NCI-H1930 (cell line): ENCODE data around the gene GLIS1.
"Not testable (repeated sequence)": the region's sequence is repeated elsewhere in the genome, so short reads cannot be mapped to it uniquely, and the experiment has no call there.

Experiments used
- DNase-seq, 2 experiments: peaks; one replicate each; lab custom pipeline; 2025; lab: John Stamatoyannopoulos, UW

GLIS1 gene

GRCh38 chr1:53561503-53562105, 177.4 kb downstream of the GLIS1 start:
- no peak for DNase-seq

- no peak for DNase-seq
Observed at GRCh38 chr1:53560581-53561502, 178.1 kb downstream of the GLIS1 start.

- DNase-seq, result no peak
Observed at GRCh38 chr1:53559854-53560580, 178.9 kb downstream of the GLIS1 start.

GRCh38 chr1:53559391-53559815, 179.6 kb downstream of the GLIS1 start:
- DNase-seq, result no peak

GRCh38 chr1:53558739-53559315, 180.1 kb downstream of the GLIS1 start:
- no peak for DNase-seq

- DNase-seq, result no peak
Observed at GRCh38 chr1:53557830-53558738, 180.9 kb downstream of the GLIS1 start.

- no peak for DNase-seq
Observed at GRCh38 chr1:53557369-53557768, 181.6 kb downstream of the GLIS1 start.

- DNase-seq, result no peak
Observed at GRCh38 chr1:53556657-53557227, 182.2 kb downstream of the GLIS1 start.

GRCh38 chr1:53555620-53556326, 183.2 kb downstream of the GLIS1 start:
- not testable (repeated sequence) for DNase-seq

GRCh38 chr1:53554592-53555305, 184.2 kb downstream of the GLIS1 start:
- DNase-seq, result no peak

- DNase-seq, result no peak
Observed at GRCh38 chr1:53553734-53554509, 185.0 kb downstream of the GLIS1 start.

GRCh38 chr1:53552981-53553733, 185.8 kb downstream of the GLIS1 start:
- no peak for DNase-seq

GRCh38 chr1:53552146-53552861, 186.7 kb downstream of the GLIS1 start:
- no peak for DNase-seq

- DNase-seq, result no peak
Observed at GRCh38 chr1:53551428-53551995, 187.5 kb downstream of the GLIS1 start.

GRCh38 chr1:53550201-53550741, 188.7 kb downstream of the GLIS1 start:
- no peak for DNase-seq

- no peak for DNase-seq
Observed at GRCh38 chr1:53549781-53550180, 189.2 kb downstream of the GLIS1 start.

- DNase-seq, result no peak
Observed at GRCh38 chr1:53549287-53549686, 189.7 kb downstream of the GLIS1 start.
